HG02678 (cell line): ENCODE results near the gene ELAVL2.

ENCODE experiments used
- ATAC-seq: cut with Tn5 transposase; IDR thresholded peaks from one replicate; pipeline ENCODE4 v1.9.1; 2021; ENCODE audit warnings: mild to moderate bottlenecking, moderate library complexity; ENCODE audit not compliant: unreplicated experiment

The ELAVL2 gene

GRCh38 chr9:23774266-23774665 is 51.8 kb downstream of the ELAVL2 start:
- no peak for ATAC-seq

DNA sequence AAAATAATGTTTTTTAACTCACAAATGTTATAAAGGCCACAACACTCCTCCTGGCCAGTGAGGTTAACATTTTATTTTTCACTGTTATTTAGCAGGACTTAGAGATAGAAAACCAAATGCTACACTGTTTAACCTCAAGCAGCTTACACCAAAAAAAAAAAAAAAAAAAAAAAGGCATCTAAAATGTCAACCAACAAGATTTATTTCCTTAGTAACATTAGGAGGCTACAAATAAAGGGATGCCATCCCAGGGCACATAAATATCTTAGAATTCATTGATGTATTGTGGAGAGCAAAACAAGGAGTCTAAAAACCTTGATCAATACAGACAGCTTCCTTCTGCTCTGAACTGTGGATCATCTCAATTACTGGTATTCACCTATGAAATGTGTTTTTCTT is 53.7 kb downstream of the ELAVL2 start:
- ATAC-seq: no peak

DNA sequence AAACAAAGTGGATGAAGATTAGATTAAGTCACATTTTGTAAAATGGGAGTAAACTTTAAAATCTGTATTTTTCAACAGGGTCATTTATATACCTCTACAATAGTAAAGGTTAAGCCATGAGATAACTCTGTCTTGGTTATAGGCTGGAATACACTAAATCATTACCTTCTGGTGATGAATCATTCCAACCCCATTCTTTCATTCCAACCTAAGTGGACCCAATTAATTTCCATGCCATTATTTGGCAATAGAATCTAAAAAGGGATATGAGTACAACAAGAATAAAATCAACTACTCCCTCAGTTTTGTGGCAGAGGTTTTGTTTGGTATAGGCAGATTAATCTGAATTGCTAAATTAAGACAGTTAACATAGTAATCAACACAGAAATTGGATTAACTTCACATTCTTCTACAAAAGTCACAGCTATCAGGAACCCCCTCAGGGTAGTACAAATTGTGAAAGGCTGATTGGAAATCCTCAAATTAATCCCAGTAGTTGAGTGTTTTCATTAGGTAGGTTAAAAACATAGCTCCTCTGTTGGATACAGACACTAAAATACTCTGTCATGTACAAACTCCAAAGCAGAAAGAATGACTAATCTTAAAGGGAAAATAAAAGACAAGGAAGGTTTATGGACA is 54.2 kb downstream of the ELAVL2 start:
- no peak for ATAC-seq

DNA sequence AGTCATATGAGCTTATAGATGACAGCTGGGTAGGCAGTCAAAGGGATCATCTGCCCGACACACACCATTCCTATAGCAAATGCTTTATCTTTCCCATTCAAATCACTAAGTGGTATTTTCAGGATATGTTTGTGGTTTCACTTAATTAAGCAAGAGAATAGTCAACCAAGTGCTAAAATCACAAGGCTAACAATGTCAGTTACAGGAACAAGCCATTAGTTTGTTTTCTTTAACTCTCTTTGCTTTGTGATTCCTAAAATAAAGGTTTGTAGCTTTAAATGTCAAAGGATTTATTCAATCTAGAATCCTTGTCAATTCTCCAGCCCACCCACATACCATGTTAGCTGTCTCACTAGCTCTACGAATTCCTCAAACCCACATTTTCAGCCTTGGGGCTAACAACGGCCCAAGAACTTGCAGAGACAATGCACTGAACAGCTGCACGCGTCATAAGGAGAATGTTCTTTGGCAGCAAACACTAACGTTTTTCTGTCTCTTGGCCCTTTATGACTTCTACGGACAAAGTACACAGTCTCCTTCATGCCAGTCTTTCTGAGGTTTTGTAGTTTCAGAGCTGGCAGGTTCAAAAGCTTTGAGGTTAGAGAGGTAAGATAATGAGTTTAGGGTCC is 56.6 kb downstream of the ELAVL2 start:
- no peak for ATAC-seq

DNA sequence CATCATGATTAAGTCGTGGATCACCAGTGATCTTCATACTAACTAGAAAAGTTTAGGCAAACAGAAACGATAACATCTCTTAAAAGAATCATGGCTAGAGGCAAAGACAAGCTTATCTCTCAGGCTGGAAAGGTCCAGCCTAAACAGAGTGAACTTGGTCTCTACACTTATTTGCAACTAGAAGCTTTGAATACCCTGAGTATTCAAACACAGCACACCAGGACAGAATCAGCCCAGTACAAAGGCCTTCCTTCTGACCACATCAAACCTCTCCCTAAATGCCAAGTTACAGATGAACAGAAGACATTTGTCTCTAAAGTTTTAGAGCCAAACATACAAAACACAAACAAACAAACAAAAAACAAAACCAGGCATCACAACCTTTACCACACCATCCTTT is 57.2 kb downstream of the ELAVL2 start:
- ATAC-seq: no peak

- no peak for ATAC-seq
Observed at GRCh38 chr9:23766613-23767012, 59.4 kb downstream of the ELAVL2 start.

- no peak for ATAC-seq
Observed at GRCh38 chr9:23765561-23765960, 60.5 kb downstream of the ELAVL2 start.

- ATAC-seq: no peak
Observed at GRCh38 chr9:23764219-23764618, 61.8 kb downstream of the ELAVL2 start.

DNA sequence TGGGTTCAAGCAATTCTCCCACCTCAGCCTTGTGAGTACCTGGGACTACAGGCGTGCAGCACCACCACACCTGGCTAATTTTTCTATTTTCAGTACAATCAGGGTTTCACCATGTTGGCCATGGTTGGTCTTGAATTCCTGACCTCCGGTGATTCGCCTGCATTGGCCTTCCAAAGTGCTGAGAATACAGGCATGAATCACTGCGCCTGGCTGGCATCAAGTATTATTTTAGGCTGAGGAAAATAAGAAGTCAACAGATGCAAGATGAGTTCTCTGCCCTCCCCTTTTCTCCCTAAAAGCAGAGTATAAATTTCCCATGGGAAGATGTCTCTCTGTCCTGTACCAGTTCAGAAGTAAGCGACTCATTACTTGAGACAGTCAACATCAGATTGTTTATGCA is 71.5 kb downstream of the ELAVL2 start:
- ATAC-seq: no peak

DNA sequence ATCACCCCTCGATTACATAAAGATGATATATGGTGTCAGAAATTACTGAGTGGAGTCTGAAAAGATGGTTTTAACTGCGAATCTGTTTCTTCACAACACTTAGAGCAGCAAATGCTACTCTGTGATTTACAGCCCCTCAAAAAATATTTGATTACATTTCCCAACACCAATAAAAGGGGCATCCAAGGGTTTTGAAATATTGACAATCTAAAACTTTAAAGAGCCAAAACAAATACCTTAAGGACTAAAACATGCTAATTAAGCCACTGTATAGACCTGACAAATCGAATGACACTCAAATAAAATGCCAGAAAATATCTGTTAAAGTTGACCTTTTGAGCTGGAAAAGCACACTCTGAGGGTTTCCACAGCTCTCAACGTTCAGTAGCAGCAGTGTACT is 73.2 kb downstream of the ELAVL2 start:
- no peak for ATAC-seq

DNA sequence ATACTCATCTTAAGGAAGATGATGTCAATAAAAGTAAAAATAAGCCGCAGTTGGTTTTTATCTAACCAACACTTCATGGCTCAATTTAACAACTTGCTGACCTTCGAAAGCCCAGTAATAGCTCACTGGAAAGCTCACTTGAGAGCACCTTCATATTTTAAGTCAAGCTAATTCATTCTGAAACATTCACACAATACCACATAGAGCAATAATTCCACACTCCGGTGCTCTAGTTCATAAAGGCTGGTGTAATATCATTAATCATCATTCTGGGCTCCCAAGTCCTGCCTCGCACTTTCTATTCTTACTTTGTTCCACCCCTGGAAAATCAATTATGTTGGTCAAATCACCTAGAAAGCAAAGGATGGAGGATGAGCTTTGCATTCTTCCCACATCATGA is 74.4 kb downstream of the ELAVL2 start:
- no peak for ATAC-seq

DNA sequence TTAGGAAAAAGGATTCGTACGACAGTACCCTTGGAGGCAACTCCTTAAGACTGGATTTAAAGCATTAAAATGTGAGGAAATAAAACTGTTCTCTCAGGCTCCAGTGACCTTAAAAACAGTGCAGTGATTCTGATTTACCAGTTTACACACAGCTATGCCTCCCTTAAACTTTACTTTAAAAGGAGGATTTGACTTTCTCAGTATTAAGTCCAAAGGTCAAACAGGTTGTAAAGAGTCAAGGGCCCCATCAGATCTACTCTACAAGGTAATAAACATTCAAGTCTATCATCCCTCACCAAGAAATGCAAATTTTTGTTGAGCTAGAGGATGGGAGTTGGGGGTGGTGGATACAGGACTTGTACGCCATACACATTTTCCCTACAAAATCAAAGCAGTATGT is 75.2 kb downstream of the ELAVL2 start:
- ATAC-seq: no peak

DNA sequence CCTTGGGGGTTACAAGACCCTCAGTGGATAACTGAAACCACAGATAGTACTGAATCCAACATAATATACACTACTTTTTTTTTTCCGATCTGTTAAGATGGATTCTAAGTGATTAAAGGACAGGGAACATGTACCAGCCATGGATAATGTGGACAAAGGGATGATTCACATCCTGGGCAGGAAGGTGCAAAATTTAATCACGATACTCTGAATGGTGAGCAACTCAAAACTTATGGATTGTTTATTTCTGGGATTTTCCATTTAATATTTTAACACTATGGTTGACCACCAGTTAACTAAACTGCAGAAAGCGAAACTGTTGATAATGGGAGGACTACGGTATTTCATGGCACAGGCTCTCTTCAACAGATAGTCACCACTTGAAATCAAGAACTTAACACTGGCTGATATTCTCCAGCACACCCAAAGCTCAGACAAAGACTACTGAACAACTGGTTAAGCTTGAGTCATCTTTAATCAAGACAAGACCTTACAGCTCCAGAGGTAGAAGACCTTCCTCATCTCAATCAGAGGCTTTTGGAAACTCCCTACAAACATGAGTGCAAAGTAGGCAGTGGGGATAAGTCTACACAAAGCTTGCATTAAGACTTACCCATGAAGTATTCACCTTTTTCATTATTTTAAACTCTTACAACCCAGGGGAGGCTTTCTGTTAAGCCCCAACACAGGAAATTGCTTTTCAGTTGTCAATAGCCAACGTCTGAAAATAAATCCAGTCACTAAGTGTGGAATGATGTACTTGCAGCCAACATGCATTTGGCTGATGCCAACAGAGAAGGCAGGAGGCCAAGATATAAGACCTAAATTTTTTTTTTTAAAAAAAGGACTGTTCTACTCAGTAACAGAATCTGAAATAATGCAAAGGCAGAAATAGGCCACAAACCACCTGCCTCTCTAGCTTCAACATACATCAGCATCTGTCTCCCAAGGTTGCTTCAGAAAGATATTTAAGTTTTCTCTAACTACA is 78.7 kb downstream of the ELAVL2 start:
- no peak for ATAC-seq

GRCh38 chr9:23746317-23746716 is 79.7 kb downstream of the ELAVL2 start:
- ATAC-seq: no peak

DNA sequence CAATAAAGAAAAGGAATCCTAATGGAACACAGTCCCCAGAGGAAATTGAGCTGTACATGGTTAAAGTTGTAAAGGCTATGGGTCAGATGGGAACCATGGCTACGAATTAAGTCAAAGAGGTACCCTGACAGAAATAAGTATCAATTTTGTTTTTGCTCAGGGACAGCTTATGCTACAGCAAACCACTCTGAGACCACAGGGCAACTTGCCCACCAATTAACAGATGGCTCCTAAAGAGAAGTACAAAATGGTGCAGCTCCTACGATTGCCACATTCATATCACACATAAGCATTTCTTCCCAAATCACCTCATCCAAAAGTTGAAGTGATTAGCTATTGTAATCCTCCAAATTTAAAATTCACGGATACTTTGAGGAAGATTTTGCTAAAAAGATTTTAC is 83.0 kb downstream of the ELAVL2 start:
- ATAC-seq: no peak

DNA sequence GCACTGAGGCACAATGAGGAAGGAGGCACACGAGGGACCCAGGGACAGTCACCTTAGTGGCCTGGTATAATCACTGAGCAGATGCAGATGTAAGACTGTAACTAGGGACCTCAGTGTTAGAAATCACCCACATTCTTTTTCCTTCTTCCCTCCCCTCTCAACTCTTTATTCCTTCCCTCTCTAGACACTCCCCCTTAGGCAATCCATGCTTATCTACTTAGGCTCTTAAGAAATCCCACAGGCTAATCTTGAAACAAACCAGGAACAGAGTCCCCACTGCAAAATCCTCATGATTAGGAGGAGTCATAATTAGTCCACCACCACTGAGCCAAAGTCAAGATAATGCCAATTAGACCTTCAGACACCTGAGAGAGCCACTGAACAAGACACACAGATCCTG is 84.7 kb downstream of the ELAVL2 start:
- ATAC-seq: no peak

DNA sequence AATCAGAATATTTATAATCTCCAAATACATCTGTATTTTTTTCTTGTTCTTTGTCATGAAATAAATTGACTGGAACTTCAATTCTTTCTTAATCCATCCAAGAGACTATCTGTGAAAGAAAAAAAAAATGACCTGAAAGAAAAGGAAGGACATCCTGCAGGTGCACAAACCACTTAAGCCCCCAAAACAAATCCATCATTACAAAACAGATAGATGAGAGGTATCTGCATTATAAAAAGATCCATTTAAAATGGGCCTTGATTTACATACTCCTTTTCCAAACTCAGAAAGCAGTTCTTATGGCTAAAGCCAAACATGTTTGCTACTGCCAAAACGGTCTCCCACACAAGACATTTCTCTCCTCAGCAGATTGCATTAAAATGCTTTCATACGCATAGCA is 85.5 kb downstream of the ELAVL2 start:
- no peak for ATAC-seq

GRCh38 chr9:23739753-23740152 is 86.3 kb downstream of the ELAVL2 start:
- no peak for ATAC-seq

GRCh38 chr9:23736293-23736692 is 89.7 kb downstream of the ELAVL2 start:
- ATAC-seq: no peak

GRCh38 chr9:23733495-23734078 is 92.5 kb downstream of the ELAVL2 start:
- ATAC-seq: no peak

- no peak for ATAC-seq
Observed at GRCh38 chr9:23731353-23731752, 94.7 kb downstream of the ELAVL2 start.
